IPS DF 6.9 (cell line): ENCODE measurements around the gene THPO.

Experiments
- DNase-seq: peaks from one replicate; pipeline ENCODE4 v3.0.0-alpha.2; 2013; ENCODE audit warnings: low read depth, low spot score
- H3K27ac ChIP-seq: one replicate; pipeline ENCODE4 v1.5.1; 2013; ENCODE audit warnings: low read length, control low read depth
- H3K27me3 ChIP-seq: 2 replicates; pipeline ENCODE4 v1.6.1; 2013; ENCODE audit warnings: mild to moderate bottlenecking, low read length; ENCODE audit not compliant: control insufficient read depth, insufficient read depth
- H3K36me3 ChIP-seq: 2 replicates; pipeline ENCODE4 v1.6.1; 2013; ENCODE audit warnings: low read length; ENCODE audit not compliant: control insufficient read depth, insufficient read depth
- H3K4me1 ChIP-seq: 2 replicates; pipeline ENCODE4 v1.6.1; 2013; ENCODE audit warnings: low read length; ENCODE audit not compliant: control insufficient read depth, insufficient read depth
- H3K4me3 ChIP-seq: 2 replicates; pipeline ENCODE4 v1.5.1; 2013; ENCODE audit warnings: mild to moderate bottlenecking, low read length
- H3K9me3 ChIP-seq: 2 replicates; pipeline ENCODE4 v1.6.1; 2013; ENCODE audit warnings: low read length, inconsistent platforms; ENCODE audit not compliant: control insufficient read depth, insufficient read depth
- WGBS: extraction: QIAGEN DNeasy Blood & Tissue Kit; methylation state at CpG from one replicate; pipeline ENCODE4 v1.1.7; 2013; ENCODE audit warnings: mixed read lengths, missing lambda C conversion rate; ENCODE audit not compliant: insufficient read length, insufficient coverage; 5-methylcytosine and 5-hydroxymethylcytosine counted together

The THPO gene

DNA sequence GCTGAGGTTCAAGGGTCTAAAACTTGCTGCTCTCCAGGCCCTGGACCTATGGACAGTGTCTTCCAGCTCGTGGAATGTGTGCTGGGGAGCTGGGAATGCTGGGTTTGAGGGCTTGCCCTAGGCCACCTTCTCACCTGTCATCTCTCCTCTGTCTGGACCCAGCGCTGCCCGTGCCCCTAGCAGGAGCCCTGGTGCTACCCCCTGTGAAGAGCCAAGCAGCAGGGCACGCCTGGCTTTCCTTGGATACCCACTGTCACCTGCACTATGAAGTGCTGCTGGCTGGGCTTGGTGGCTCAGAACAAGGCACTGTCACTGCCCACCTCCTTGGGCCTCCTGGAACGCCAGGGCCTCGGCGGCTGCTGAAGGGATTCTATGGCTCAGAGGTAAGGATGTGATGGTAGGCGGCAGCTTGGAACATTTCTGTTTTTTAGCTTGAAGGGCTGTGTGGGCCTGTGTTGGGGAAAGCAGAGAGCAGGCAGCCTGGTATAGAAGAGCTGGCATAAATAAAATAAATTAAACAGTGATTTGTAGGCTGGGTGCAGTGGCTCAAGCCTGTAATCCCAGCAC lies 6.9 kb upstream of the THPO start:
- Histone ChIP-seq H3K36me3 (no peaks in the 10 kb centered on the region), H3K4me3 (no peak overlapping the region), H3K27ac (no peak overlapping the region), H3K27me3 (peaks cover 20% of the 10 kb centered on the region), H3K4me1 (no peaks in the 10 kb centered on the region; the same call in 1 of the 2 replicates), H3K9me3 (no peaks in the 10 kb centered on the region)
- WGBS = no CpG with 5 or more reads among the region's 8 CpGs
- no peak for DNase-seq

DNA sequence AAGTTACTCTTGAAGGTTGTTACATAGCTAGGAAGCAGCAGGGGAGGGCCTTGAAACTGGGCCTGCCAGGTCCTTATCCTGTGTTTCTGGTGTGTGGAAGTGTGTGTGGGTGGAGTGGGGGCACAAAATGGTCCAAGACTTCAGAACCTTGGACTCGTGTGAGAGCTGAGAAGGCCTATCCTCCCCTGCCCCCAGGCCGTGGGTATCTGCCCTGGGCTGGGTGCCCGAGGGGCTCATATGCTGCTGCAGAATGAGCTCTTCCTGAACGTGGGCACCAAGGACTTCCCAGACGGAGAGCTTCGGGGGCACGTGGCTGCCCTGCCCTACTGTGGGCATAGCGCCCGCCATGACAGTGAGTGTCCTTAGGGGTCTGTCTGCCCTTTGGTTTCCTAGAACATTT lies 6.3 kb upstream of the THPO start:
- no peaks in the 10 kb centered on the region for H3K9me3 ChIP-seq
- H3K4me1 ChIP-seq = no peaks in the 10 kb centered on the region; the same call in 1 of the 2 replicates
- H3K36me3 ChIP-seq = no peaks in the 10 kb centered on the region
- DNase-seq = no peak
- peaks cover 22% of the 10 kb centered on the region for H3K27me3 ChIP-seq
- no peak overlapping the region for H3K27ac ChIP-seq
- H3K4me3 ChIP-seq = no peak overlapping the region
- WGBS = no CpG with 5 or more reads among the region's 9 CpGs

DNA sequence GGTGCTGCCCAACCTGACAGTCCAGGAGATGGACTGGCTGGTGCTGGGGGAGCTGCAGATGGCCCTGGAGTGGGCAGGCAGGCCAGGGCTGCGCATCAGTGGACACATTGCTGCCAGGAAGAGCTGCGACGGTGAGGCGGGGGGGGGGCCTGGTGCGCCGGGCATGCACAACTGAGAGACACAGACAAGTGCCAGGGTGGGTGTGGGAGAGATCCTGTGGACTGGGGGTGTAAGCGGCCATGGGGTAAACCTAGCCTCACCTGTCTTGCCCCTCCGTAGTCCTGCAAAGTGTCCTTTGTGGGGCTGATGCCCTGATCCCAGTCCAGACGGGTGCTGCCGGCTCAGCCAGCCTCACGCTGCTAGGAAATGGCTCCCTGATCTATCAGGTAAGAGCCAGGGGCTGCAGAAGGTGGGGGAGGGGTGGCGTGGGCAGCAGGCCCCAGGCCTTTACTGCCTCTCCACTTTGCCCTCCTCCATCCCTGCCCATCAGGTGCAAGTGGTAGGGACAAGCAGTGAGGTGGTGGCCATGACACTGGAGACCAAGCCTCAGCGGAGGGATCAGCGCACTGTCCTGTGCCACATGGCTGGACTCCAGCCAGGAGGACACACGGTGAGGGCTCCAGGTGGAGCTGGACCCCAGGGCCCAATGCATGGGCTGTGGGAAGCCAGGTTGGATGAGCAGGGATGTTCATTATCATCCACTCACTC lies 5.2 kb upstream of the THPO start:
- Histone ChIP-seq H3K27me3 (peaks cover 29% of the 10 kb centered on the region), H3K36me3 (no peaks in the 10 kb centered on the region), H3K4me1 (no peaks in the 10 kb centered on the region; the same call in 1 of the 2 replicates), H3K27ac (no peak overlapping the region), H3K9me3 (no peaks in the 10 kb centered on the region), H3K4me3 (no peak overlapping the region)
- WGBS = no CpG with 5 or more reads among the region's 15 CpGs
- no peak for DNase-seq

DNA sequence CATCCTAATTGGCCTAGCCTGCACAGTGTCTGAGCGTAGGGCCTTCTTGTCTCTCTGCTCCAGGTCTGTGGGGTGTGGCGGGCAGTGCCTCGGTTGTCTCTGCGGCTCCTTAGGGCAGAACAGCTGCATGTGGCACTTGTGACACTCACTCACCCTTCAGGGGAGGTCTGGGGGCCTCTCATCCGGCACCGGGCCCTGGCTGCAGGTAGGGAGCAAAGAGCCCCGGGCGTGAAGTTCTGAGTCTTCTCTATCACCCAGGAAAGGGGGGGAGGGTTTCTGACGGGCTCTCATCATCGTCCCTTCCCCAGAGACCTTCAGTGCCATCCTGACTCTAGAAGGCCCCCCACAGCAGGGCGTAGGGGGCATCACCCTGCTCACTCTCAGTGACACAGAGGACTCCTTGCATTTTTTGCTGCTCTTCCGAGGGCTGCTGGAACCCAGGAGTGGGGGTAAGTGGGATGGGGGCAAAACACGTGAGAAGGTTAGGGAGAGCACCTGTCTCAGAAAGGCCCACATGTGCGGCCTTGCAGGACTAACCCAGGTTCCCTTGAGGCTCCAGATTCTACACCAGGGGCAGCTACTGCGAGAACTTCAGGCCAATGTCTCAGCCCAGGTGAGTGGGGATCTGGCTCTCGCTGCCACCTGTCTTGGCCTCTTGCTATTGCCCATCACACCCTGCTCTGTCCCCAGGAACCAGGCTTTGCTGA lies 4.5 kb upstream of the THPO start:
- peaks cover 29% of the 10 kb centered on the region for H3K27me3 ChIP-seq
- H3K9me3 ChIP-seq = no peaks in the 10 kb centered on the region
- H3K4me3 ChIP-seq = no peak overlapping the region
- no CpG with 5 or more reads among the region's 16 CpGs for WGBS
- H3K4me1 ChIP-seq = peaks cover 2% of the 10 kb centered on the region
- no peak for DNase-seq
- no peaks in the 10 kb centered on the region for H3K36me3 ChIP-seq
- H3K27ac ChIP-seq = no peak overlapping the region

DNA sequence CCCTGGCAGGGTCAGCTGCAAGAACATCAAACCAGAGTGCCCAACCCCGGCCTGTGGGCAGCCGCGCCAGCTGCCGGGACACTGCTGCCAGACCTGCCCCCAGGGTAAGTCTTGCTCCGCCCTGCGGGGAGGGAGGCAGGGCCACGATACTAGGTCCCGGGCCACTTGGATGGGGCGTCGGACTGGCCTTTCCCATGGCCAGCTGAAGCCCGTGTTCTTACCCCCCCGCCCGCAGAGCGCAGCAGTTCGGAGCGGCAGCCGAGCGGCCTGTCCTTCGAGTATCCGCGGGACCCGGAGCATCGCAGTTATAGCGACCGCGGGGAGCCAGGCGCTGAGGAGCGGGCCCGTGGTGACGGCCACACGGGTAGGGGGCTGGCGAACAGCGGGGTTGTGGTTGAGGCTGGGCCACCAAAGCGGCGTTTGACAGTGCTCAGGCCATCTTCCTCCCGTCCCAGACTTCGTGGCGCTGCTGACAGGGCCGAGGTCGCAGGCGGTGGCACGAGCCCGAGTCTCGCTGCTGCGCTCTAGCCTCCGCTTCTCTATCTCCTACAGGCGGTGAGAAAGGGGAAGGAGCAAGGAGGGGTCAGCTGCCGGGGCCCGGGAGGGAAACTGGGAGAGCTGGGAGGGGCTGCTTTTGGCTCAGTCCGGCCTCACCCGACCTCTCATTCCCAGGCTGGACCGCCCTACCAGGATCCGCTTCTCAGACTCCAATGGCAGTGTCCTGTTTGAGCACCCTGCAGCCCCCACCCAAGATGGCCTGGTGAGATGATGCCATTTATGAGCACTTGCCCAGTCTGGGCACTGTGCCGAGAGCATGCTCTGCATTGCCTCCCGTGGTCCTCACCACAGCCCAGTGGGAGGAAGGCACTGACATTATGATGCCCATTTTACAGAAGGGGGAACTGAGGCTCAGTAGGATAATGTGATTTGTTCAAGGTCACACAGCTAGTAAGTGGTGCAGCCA lies 3.5 kb upstream of the THPO start:
- no peaks in the 10 kb centered on the region for H3K36me3 ChIP-seq
- H3K9me3 ChIP-seq = no peaks in the 10 kb centered on the region
- no peak overlapping the region for H3K27ac ChIP-seq
- WGBS = no CpG with 5 or more reads among the region's 55 CpGs
- H3K4me3 ChIP-seq = peak overlapping the region; percentile 20; the same call in 1 of the 2 replicates
- no peak for DNase-seq
- peaks cover 29% of the 10 kb centered on the region for H3K27me3 ChIP-seq
- peaks cover 2% of the 10 kb centered on the region for H3K4me1 ChIP-seq

DNA sequence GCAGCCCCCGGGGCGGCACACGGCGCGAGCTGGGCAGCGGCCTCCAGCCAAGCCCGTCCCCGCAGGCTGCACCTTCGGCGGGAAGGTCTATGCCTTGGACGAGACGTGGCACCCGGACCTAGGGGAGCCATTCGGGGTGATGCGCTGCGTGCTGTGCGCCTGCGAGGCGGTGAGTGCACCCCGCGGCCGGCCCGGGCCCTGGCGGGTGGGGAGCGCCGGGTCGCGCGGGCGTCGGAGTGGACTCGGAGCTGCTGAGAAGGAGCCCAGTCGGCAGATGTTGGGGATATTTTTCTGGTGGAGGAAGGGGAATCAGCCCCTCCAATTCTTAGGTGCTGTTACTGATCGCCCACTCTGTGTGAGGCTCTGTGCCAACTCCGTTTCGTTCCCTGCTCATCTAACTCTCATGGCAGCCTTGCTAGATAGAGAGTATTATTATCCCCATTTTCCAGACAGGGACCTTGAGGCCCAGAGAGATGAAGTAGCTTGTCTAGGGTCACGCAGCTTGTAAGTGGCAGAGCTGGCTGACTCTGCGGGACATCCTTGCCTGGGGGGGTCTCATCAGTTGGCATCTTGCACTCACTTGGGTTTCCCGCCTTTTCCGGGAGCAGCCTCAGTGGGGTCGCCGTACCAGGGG lies 2.7 kb upstream of the THPO start:
- no peaks in the 10 kb centered on the region for H3K9me3 ChIP-seq
- peaks cover 29% of the 10 kb centered on the region for H3K27me3 ChIP-seq
- H3K36me3 ChIP-seq = no peaks in the 10 kb centered on the region
- peaks cover 2% of the 10 kb centered on the region for H3K4me1 ChIP-seq
- peak overlapping the region; percentile 65 for H3K4me3 ChIP-seq
- no peak for DNase-seq
- H3K27ac ChIP-seq = no peak overlapping the region
- WGBS = no CpG with 5 or more reads among the region's 42 CpGs

DNA sequence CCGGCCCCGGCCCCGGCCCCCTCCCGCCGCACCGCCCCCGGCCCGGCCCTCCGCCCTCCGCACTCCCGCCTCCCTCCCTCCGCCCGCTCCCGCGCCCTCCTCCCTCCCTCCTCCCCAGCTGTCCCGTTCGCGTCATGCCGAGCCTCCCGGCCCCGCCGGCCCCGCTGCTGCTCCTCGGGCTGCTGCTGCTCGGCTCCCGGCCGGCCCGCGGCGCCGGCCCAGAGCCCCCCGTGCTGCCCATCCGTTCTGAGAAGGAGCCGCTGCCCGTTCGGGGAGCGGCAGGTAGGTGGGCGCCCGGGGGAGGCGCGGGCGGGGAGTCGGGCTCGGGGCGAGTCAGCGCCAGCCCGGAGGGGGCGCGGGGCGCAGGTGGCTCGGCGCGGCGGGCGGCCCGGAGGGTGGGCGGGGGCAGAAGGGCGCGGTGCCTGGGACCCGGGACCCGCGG lies 2.2 kb upstream of the THPO start:
- WGBS = no CpG with 5 or more reads among the region's 62 CpGs
- no peak for DNase-seq

DNA sequence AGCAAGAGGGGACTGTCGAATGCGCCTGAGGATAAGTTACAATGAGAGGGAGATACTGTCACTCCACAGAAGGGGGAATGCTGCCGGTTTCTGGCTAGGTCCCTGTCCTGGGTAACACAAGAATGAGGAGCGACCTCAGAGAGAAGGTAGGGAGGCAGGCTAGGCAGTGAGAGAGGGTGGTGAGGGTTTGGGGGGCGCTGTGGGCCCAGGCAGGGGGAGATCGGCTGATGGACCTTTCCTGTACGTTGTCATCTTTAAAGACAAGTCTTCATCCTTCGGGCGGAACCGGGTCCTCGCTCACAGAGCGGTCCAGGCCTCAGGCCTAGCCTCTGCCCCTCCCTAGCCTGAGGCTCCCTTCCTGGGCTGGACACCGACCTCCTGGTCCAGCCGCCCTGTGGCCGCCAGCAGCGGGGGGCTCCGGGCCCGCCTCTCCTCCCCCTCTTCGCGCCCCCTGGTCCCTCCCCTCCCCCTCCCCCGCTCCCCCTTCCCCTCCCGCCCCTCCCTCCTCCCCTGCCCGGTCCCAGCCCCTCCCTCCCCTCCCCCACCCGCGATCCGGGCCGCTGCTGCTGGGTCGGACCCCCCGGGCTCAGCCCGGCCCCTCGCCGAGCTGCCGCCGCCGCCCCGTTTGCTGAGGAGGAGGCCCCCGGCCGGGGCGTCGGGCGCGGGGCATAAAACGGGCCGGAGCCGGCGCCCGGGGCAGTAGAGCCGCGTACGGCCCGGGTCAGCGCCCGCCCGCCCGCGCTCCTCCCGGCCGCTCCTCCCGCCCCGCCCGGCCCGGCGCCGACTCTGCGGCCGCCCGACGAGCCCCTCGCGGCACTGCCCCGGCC lies 1.6 kb upstream of the THPO start, which contains the start of gene CHRD:
CHRD (plus strand) TSS at position 697 of the 827 bp plus-strand sequence. CDS start 265 bp downstream, outside the sequence.
- H3K4me3 ChIP-seq = peak within 1 kb of the TSS; percentile 65
- H3K4me1 ChIP-seq = peaks cover 2% of the 10 kb centered on the region

More for the DNA sequence above, 2.2 kb upstream of the THPO start:
- no peaks in the 10 kb centered on the region for H3K36me3 ChIP-seq
- peaks cover 2% of the 10 kb centered on the region for H3K4me1 ChIP-seq
- H3K4me3 ChIP-seq = peak overlapping the region; percentile 65
- H3K27me3 ChIP-seq = peaks cover 29% of the 10 kb centered on the region
- no peak overlapping the region for H3K27ac ChIP-seq
- H3K9me3 ChIP-seq = no peaks in the 10 kb centered on the region

DNA sequence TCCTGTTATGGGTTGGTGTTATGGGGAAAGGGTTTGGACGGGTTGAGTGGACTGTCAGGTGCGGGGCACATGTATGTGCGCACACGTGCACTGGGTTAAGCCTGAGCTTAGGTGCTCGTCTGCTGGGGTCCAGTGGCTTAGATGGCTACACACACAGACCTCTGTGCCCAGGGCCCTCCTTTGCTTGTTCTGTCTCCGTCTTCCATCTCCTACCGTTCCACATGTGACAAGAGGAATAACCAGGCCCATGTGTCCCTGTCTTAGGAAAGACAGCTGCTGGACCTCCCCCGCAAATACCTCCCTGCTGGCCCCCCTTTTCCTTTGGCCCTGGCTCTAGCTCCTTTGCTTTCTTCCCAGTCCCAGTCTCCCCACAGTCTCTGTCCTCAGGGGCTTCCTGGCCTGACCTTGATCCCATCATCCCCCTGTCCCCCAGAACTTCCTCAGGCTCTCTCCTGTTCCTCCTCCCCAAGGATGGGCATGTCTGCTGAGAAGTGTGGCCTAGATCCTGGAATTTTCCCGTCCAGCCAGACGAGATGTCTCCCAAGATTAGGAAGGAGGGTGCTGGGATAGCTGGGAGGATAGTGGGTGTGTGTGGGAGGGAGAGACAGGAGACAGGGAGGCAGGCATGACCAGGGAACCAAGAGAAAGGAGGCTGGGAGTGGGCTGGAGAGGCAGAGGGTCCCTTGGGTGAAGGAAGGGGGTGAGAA lies 797 bp upstream of the THPO start:
- no peak overlapping the region for H3K27ac ChIP-seq
- no peaks in the 10 kb centered on the region for H3K9me3 ChIP-seq
- H3K36me3 ChIP-seq = no peaks in the 10 kb centered on the region
- peaks cover 2% of the 10 kb centered on the region for H3K4me1 ChIP-seq
- no CpG with 5 or more reads among the region's 10 CpGs for WGBS
- DNase-seq = no peak
- no peak overlapping the region for H3K4me3 ChIP-seq
- H3K27me3 ChIP-seq = peaks cover 29% of the 10 kb centered on the region

More for the DNA sequence above, 1.6 kb upstream of the THPO start, which contains the start of gene CHRD:
- no peak for DNase-seq
- Histone ChIP-seq H3K27ac (no peak within 1 kb of the TSS), H3K27me3 (peaks cover 29% of the 10 kb centered on the region), H3K9me3 (no peaks in the 10 kb centered on the region), H3K36me3 (no peaks in the 10 kb centered on the region)
- no CpG with 5 or more reads among the region's 71 CpGs for WGBS
